RWPE2 (cell line): ENCODE data around the gene ROPN1B.
A peak's percentile ranks its signal among the peaks of the same experiment; 100 is the strongest.

Experiments
- ATAC-seq: fragments of 200-7000 bp; cut with Tn5 transposase; 3 replicates; pipeline ENCODE4 v1.9.1; 2021; ENCODE audit warnings: low read depth
- DNase-seq: peaks from one replicate; pipeline ENCODE4 v3.0.0-alpha.2; 2020; ENCODE audit warnings: low spot score
- H3K27ac ChIP-seq: fragments of 450-650 bp; 2 replicates; pipeline ENCODE4 v1.5.1; 2017; ENCODE audit warnings: mild to moderate bottlenecking; ENCODE audit not compliant: poor library complexity, severe bottlenecking
- H3K27me3 ChIP-seq: fragments of 250-450 bp; sonication (Bioruptor Pico); 2 replicates; pipeline ENCODE4 v1.5.1; 2021; ENCODE audit warnings: mild to moderate bottlenecking, moderate library complexity; ENCODE audit not compliant: insufficient read depth, poor library complexity, severe bottlenecking
- H3K36me3 ChIP-seq: fragments of 250-450 bp; sonication (Bioruptor Pico); 2 replicates; pipeline ENCODE4 v1.5.1; 2020; ENCODE audit warnings: low read depth, mild to moderate bottlenecking, moderate library complexity
- H3K4me1 ChIP-seq: fragments of 250-450 bp; sonication (Bioruptor Pico); 2 replicates; pipeline ENCODE4 v1.5.1; 2021; ENCODE audit warnings: mild to moderate bottlenecking, moderate library complexity; ENCODE audit not compliant: insufficient read depth, poor library complexity, severe bottlenecking
- H3K4me3 ChIP-seq: fragments of 250-450 bp; sonication (Bioruptor Pico); 2 replicates; pipeline ENCODE4 v1.5.1; 2021; ENCODE audit warnings: mild to moderate bottlenecking, moderate library complexity; ENCODE audit not compliant: severe bottlenecking
- H3K9me3 ChIP-seq: fragments of 250-450 bp; sonication (Bioruptor Pico); 2 replicates; pipeline ENCODE4 v1.5.1; 2021; ENCODE audit warnings: mild to moderate bottlenecking, moderate library complexity; ENCODE audit not compliant: severe bottlenecking
- TF ChIP-seq, protein P1 (sequence below): fragments of 450-650 bp; IDR thresholded peaks from one replicate; pipeline ENCODE4 v1.5.1; 2017; ENCODE audit warnings: mild to moderate bottlenecking, moderate library complexity; ENCODE audit not compliant: poor library complexity, severe bottlenecking

ROPN1B gene

DNA sequence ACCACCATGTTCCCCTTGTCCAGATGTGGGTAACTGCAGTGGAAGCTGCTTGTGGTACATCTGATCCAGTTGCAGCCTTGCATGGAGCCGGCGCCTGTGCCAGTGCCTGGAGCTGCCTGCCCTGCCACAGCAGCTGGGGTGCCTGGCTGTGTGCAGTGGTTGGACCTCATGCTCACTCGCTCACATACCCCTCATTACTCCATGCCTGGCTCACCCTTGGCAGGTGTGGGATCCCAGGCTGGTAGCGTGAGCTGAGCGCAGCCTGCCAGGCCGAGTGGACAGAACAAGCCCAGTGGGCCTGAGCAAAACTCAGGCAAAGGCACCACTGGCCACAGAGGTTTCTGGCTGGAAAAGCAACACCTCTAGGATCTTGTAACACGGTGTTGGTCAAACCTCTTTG, 35.7 kb downstream of the ROPN1B start:
- peaks cover 13% of the 10 kb centered on the region for H3K4me1 ChIP-seq
- no peak for ATAC-seq
- H3K27ac ChIP-seq: no peak overlapping the region
- H3K27me3 ChIP-seq: no peaks in the 10 kb centered on the region
- no peaks in the 10 kb centered on the region for H3K9me3 ChIP-seq
- no peak overlapping the region for H3K4me3 ChIP-seq
- TF ChIP-seq, protein P1, sequence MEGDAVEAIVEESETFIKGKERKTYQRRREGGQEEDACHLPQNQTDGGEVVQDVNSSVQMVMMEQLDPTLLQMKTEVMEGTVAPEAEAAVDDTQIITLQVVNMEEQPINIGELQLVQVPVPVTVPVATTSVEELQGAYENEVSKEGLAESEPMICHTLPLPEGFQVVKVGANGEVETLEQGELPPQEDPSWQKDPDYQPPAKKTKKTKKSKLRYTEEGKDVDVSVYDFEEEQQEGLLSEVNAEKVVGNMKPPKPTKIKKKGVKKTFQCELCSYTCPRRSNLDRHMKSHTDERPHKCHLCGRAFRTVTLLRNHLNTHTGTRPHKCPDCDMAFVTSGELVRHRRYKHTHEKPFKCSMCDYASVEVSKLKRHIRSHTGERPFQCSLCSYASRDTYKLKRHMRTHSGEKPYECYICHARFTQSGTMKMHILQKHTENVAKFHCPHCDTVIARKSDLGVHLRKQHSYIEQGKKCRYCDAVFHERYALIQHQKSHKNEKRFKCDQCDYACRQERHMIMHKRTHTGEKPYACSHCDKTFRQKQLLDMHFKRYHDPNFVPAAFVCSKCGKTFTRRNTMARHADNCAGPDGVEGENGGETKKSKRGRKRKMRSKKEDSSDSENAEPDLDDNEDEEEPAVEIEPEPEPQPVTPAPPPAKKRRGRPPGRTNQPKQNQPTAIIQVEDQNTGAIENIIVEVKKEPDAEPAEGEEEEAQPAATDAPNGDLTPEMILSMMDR: no peak
- no peaks in the 10 kb centered on the region for H3K36me3 ChIP-seq
- no peak for DNase-seq

DNA sequence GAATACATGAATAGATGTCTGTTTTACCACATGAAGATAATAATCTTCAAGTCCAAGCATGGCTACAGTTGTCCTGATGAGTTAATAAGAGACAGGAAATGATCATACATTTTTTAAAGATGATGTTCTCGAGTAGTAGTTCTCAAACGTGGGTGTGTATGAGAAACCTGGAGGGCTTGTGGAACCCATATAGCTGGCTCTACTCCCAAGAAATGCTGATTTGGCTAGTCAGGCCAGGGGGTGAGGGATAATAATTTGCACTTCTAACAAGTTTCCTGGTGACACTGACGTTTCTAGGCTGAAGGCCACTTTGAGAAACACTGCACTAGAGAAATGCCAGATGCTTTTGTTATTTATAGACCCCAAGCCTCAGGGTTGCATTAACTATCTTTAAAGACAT, 37.0 kb downstream of the ROPN1B start:
- H3K9me3 ChIP-seq: no peaks in the 10 kb centered on the region
- H3K36me3 ChIP-seq: no peaks in the 10 kb centered on the region
- no peaks in the 10 kb centered on the region for H3K27me3 ChIP-seq
- H3K4me3 ChIP-seq: no peak overlapping the region
- peaks cover 13% of the 10 kb centered on the region for H3K4me1 ChIP-seq
- peak overlapping the region; percentile 62 for H3K27ac ChIP-seq
- TF ChIP-seq, protein P1: no peak
- peak; percentile 82 for ATAC-seq
- DNase-seq: no peak

DNA sequence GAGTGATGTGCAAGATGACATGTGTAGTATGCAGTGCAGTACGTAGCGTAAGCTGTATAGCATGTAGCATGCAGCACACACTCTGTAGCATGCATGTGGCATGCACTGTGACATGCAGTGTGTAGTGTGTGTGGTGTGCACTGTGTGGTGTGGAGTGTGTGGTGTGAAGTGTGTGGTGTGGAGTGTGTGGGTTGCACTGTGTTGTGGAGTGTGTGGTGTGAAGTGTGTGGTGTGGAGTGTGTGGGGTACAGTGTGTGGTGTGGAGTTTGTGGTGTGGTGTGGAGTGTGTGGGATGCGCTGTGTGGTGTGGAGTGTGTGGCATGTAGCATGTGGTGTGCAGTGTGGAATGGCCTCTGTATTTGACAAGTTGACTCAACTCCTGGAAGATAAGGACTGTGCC, 39.2 kb downstream of the ROPN1B start:
- DNase-seq: no peak
- Histone ChIP-seq H3K4me3 (no peak overlapping the region), H3K4me1 (peaks cover 13% of the 10 kb centered on the region), H3K9me3 (no peaks in the 10 kb centered on the region), H3K27me3 (no peaks in the 10 kb centered on the region), H3K27ac (no peak overlapping the region), H3K36me3 (no peaks in the 10 kb centered on the region)
- no peak for ATAC-seq
- TF ChIP-seq, protein P1: no peak

DNA sequence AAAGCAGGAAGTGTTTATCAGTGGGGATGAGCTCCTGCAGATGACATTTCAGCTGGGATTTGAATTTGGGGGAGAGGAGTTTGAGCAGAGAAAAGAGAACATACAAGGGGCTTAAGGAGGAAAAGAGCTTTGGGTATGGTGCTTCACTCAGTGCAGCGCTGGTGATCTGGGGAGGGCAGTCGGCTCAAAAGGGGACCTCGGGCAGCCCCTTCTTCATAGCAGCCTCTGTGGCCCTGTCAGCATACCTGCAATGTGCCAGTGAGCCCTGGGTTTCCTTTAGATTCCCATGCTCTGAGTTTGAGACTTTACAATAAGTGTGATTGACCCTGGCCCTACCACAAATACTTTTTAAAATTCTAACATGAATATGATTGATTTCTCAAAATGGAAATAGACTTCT, 40.2 kb downstream of the ROPN1B start:
- DNase-seq: no peak
- H3K27me3 ChIP-seq: no peaks in the 10 kb centered on the region
- no peaks in the 10 kb centered on the region for H3K36me3 ChIP-seq
- no peak overlapping the region for H3K4me3 ChIP-seq
- no peaks in the 10 kb centered on the region for H3K9me3 ChIP-seq
- ATAC-seq: no peak
- peaks cover 13% of the 10 kb centered on the region for H3K4me1 ChIP-seq
- TF ChIP-seq, protein P1: no peak
- H3K27ac ChIP-seq: no peak overlapping the region

DNA sequence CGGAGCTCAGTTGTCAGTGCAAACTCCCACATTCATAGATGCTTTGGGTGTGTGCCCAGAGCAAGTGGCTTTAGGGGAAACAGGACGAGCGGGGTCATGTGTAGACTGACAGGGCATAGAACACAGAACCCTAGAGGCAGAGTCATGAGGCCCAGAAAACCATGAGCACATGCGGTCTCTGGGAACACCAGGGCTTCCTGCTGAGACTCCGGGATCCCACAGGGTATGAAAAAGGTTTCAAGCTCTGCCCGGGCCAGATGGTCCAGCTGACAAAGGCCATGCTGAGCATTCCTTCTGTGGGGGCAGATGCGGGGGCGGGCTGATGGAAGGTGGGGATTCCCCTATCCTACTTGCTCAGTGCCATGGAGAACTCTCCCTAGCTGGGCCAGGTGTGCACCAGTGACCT, 44.8 kb downstream of the ROPN1B start:
- no peaks in the 10 kb centered on the region for H3K4me1 ChIP-seq
- no peaks in the 10 kb centered on the region for H3K9me3 ChIP-seq
- no peak for DNase-seq
- no peaks in the 10 kb centered on the region for H3K36me3 ChIP-seq
- H3K27me3 ChIP-seq: no peaks in the 10 kb centered on the region
- TF ChIP-seq, protein P1: no peak
- no peak for ATAC-seq
- H3K27ac ChIP-seq: no peak overlapping the region
- no peak overlapping the region for H3K4me3 ChIP-seq
